ENCODE results near the gene NDUFS2. TPM values are rescaled to one million over a fixed set of nuclear protein-coding genes. Genes with fewer than 3 reads are reported as not detected.

Gene NDUFS2
- total and polyA plus RNA-seq, 9 of the 15 experiments (the other 6 are each of a cell fraction or from before 2014, with no cell fraction given) = 70.0 to 176 (median 141) TPM

GRCh38 chr1:161200421-161200991 is 1.7 kb upstream of the NDUFS2 start:
- Histone ChIP-seq H3K9me1 (ENCODE audit: control insufficient read depth, insufficient read depth, low read length) (no peaks in the 10 kb centered on the region), H3K9me3 (replicated peaks; ENCODE audit: control insufficient read depth, insufficient read depth, low read depth, low read length) (no peaks in the 10 kb centered on the region), H3K4me3 (no peak overlapping the region), H3K4me2 (ENCODE audit: insufficient read depth, low read length) (peak overlapping the region; percentile 97), H3K9ac (ENCODE audit: insufficient read depth in 1 of 2, low read depth in 2 of 2, low read length in 2 of 2) (peak overlapping the region; percentile 83 to 92; a peak in 3 of 4 replicates), H3K27ac (ENCODE audit: extremely low read depth, low read depth, low read length) (peak overlapping the region; percentile 99), H2AFZ (ENCODE audit: low read depth, low read length) (peak overlapping the region; percentile 97), H3K36me3 (ENCODE audit: control insufficient read depth, insufficient read depth, low read length) (peaks cover 21% of the 10 kb centered on the region), H3K4me1 (replicated peaks in 1 of 2; ENCODE audit: control insufficient read depth in 2 of 2, insufficient read depth in 2 of 2, low read length in 2 of 2) (peaks cover 59 to 68% of the 10 kb centered on the region in 2 experiments), H4K20me1 (replicated peaks; ENCODE audit: control insufficient read depth, insufficient read depth, low read length) (no peaks in the 10 kb centered on the region), H3K27me3 (ENCODE audit: control insufficient read depth in 2 of 2, insufficient read depth in 2 of 2, low read length in 2 of 2) (no peaks in the 10 kb centered on the region), H3K79me2 (ENCODE audit: control insufficient read depth, insufficient read depth, low read length) (peaks cover 27% of the 10 kb centered on the region)
- intact Hi-C loops (cut with micrococcal nuclease) (loop anchor here (5.0 kb wide), 1 partner anchor 107 kb away; the partner anchor contains the start of gene MPZ), in situ Hi-C loops (cut with MboI) (no loop called here)
- ChIA-PET POLR2A (interaction anchor here (0.5 to 1.4 kb wide), 4 partner anchors 13 to 118 kb away, joined by 3 to 4 read pairs (median 4); no protein-coding TSS in a partner anchor), CTCF (ENCODE audit: low intra/inter-chr PET ratio) (no interaction called here)
- 10% methylated on average over 5 of the region's 5 CpGs for WGBS (ENCODE audit: insufficient coverage, low coverage, missing lambda C conversion rate)
- peak; percentile 11 for FAIRE-seq
- DNase-seq (ENCODE audit: extremely low read depth in 1 of 4, low spot score in 3 of 4) = peak in 3 of 4 experiments; percentile 52 to 60 (median 55)
- ATAC-seq = peak; percentile 6
- BruUV-seq (replicated peaks) = no TSS peak
- TF ChIP-seq YBX1 (IDR thresholded peaks at IDR 0.05) = no peak
- no peak for TF ChIP-seq HNRNPH1 (optimal IDR thresholded peaks at IDR 0.05; ENCODE audit: low read depth, low read length)
- TF ChIP-seq MAFF (IDR thresholded peaks at IDR 0.05; ENCODE audit: low read length) = no peak
- no peak for TF ChIP-seq SNRNP70 (optimal IDR thresholded peaks at IDR 0.05; ENCODE audit: low read depth, low read length)
- TF ChIP-seq PHF21A (IDR thresholded peaks at IDR 0.05; ENCODE audit: borderline replicate concordance, low read depth) = no peak
- TF ChIP-seq GTF2E2 (tag; IDR thresholded peaks at IDR 0.05) = no peak
- TF ChIP-seq GABPA (tag; conservative IDR thresholded peaks at IDR 0.05; ENCODE audit: low read depth) = no peak
- TF ChIP-seq BCL6 (CRISPR knock-in tag; IDR thresholded peaks at IDR 0.05) = no peak
- TF ChIP-seq DMBX1 (CRISPR knock-in tag; IDR thresholded peaks at IDR 0.05; ENCODE audit: borderline replicate concordance) = no peak
- TF ChIP-seq POLR3A (IDR thresholded peaks at IDR 0.05; ENCODE audit: borderline replicate concordance, extremely low read depth, insufficient read depth, insufficient read length) = no peak
- TF ChIP-seq, protein P1, sequence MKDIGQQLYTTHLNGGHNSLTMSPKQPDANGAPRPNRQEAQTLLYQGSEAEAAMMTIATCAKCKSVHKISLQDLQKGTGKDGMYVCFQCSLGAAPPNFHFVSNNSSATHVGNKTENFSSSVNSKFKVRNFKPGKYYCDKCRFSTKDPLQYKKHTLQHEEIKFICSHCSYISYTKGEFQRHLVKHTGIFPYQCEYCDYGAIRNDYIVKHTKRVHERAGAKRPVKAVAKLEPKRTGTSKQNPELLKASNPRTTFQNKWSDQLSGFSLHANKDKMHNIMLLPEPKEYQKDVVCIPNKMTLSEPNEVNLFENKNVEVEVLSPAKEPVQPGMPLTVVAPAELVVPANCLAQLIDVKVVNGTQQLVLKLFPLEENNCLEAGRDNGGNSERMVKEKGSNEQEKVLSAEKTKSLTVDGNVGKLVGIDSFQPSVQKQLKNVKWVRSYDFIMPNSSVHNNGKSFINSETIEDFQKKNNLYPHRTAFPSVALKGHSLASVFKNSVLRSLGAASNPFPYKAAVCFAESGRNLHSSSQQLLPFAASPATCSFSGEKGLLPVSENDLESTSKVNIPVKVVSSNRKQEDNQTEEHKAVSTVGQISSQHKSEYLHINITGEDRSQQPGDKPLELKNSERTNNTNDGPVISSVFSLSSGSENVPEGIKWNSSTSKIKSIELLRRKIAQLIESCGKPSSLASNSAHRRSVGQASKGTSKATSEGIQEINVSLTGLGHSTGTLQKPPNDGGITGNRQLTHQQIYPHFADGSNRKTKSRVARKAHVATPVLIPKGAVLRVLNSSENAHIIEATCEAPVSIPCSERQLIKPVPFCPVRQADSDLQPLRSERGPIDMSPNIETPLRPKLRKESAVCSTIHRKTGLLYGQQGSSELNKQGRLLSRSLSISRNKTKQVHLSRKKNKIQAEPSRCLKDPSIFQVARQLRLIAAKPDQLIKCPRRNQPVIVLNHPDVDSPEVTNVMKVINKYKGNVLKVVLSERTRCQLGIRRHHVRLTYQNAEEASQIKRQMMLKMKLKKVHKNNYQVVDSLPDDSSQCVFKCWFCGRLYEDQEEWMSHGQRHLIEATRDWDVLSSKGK (CRISPR knock-in tag; IDR thresholded peaks at IDR 0.05) = no peak
- TF ChIP-seq ADNP (tag; IDR thresholded peaks at IDR 0.05) = no peak
- no peak for TF ChIP-seq HINFP (tag; conservative IDR thresholded peaks at IDR 0.05; ENCODE audit: low read depth)
- TF ChIP-seq SOX6 (IDR thresholded peaks at IDR 0.05) = peak; percentile 72
- TF ChIP-seq ZBTB43 (CRISPR knock-in tag; IDR thresholded peaks at IDR 0.05) = no peak
- TF ChIP-seq XRCC5 (IDR thresholded peaks at IDR 0.05; ENCODE audit: low read depth, low read length) = no peak
